Adrenal gland (tissue), 5 donors: ENCODE data around the gene LDAH.

ENCODE experiments used
- CTCF ChIP-seq, 6 experiments: fragments of 450-650 bp in 4 of 6; fragments of 200-600 bp in 2 of 6; sonication (generic) in 1 of 6; IDR thresholded peaks; 1 replicate in 5 of 6; 2 replicates in 1 of 6; pipeline versions ENCODE4 v1.5.1 to v1.8.0; 2016 to 2021; ENCODE audit warnings: antibody characterized with exemption in 6 of 6, mild to moderate bottlenecking in 2 of 6, moderate library complexity in 1 of 6
- POLR2A ChIP-seq, 2 donors: fragments of 450-650 bp; IDR thresholded peaks; one replicate each; pipeline ENCODE4 v1.6.1; 2017; ENCODE audit warnings: antibody characterized with exemption in 2 of 2, mild to moderate bottlenecking in 2 of 2, moderate library complexity in 1 of 2
- donor health status: DM: no; HTN: no; CAD: no.

- TF ChIP-seq CTCF (IDR thresholded peaks at IDR 0.05) (no peak), POLR2A (IDR thresholded peaks at IDR 0.05) (no peak)
These were observed 147.1 kb downstream of the LDAH start for GRCh38 chr2:20675701-20676352.
